NCI-H1417 (cell line): ENCODE measurements around the gene RPS2.
"Not testable (repeated sequence)": the region's sequence is repeated elsewhere in the genome, so short reads cannot be mapped to it uniquely, and the experiment has no call there.

Experiments used
- DNase-seq, 3 experiments: peaks; one replicate each; lab custom pipeline; 2025; lab: John Stamatoyannopoulos, UW

RPS2 gene

DNA sequence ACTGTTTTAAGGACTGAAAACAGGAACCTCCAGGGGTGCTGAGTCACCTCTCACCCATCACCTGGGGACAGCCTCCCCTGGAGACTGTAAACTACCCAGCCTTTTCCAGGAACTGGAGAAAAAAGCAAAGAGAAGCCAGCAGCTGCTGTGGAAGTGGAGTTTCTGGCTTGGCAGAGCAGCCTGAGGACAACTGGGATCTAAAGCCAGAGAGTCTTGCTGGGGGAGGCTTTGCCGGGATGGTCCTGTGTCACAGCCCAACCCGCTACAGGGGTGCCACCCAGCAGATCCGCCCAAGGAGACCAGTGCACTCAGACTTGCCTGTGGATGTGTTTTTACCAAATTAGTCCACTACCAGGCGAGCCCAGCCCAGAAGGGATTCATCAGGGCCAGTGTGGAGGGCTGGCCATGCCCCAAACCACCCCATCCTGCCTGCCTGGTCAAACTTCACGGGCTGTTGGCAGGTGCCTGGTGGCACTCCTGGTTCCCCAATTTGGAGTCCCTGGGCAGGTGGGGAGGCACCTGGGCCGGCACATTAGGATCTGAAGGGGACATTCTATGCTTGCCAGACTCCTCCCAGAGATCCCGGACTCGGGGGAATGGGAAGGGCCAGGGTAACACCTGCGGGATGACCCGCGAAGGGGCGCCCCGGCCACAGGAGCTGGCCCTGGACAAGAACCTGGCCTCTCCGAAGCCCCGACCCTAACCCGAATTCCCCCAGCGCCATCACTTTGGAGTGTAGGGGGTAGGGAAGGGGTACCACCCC, 22.4 kb downstream of the RPS2 start:
- DNase-seq: peak in 2 of 3 experiments; percentile 18 to 23

DNA sequence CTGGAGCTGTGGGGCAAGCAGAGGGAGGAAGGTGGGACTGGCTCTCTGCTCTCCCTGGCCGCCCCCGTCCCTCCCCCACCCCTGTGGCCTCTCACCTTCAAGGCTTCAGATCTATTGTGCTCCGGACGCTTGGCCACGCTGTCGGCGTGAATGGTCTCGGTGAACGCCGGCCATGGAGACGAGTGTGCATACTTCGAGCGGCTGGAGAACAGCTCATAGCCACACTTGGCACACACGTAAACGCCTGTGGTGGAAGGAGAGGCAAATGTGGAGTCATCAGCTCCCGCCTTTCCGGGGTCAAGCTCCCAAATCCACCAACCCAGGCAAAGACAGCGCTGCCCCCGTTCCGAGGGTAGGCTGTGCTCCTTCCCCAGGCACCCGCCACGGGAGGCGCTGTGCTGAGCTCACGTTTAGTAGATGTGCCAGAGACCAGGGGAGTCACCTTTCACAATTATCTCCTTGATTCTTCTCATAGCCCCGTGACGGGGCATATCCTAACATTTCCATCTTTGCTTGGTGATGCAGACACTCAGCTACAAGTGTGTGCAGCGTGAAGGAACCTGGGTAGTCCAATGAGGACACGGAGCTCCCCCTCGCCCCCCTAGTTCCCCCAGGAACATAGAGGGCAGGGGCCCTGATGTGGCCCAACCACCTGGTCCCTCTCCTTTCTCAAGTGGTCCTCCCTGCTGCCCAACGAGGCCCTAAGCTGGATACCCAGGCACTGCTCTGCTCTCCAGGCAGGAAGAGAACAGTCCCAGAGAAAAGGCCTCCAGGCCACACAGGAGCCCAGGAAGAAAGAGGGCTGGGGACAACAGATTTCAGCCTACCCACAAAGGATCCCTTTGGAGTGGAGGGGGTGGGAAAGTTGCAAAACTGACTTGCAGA, 23.2 kb downstream of the RPS2 start:
- no peak for DNase-seq

DNA sequence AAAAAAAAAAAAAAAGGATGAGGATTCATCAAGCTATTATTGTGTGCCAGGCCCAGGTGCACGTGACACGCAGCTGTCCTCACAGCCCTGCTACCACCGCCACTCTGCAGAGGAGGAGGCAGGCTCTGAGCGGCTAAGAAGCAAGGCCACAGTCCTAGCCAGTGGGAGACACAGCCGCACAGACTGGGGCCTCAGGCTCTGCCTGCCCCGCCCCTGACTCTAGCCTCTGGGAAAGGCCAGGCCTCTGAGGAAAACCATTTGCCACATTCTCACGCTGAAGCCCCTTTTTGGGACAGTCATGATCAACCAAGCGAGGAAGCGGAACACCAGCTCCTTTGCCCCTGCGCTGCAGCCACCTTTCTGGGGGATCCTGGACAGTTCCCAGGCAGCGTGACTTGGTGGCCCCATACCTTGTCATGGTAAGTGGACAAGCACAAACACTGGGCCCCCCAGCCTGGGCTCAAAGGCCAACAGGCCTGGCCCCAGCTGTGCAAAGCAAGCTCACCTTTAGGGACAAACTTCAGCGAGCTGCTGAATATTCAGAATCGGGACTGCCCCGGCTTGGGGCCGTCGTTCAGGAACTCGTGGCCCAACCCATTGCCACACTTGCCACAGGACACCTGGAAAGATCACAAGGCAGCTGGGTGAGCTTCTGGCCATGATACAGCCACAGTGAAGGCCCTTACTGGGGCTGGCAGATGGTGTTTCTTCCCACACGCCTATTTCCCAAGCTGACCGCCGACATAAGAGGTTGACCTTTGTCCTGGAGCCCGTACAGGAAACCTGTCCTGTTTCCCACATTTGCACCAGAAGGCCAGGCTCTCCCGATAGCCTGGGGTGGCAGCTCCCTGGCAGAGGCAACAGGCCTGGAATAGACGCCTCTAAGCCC, 24.1 kb downstream of the RPS2 start:
- no peak for DNase-seq

DNA sequence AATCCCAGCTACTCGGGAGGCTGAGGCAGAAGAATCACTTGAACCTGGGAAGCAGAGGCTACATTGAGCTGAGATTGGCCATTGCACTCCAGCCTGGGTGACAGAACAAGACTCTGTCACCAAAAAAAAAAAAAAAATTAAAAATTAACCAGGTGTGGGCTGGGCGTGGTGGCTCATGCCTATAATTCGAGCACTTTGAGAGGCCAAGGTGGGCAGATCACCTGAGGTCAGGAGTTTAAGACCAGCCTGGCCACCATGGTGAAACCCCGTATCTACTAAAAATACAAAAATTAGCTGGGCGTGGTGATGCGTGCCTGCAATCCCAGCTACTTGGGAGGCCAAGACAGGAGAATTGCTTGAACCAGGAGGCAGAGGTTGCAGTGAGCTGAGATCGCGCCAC, 24.8 kb downstream of the RPS2 start:
- DNase-seq: not testable (repeated sequence)

DNA sequence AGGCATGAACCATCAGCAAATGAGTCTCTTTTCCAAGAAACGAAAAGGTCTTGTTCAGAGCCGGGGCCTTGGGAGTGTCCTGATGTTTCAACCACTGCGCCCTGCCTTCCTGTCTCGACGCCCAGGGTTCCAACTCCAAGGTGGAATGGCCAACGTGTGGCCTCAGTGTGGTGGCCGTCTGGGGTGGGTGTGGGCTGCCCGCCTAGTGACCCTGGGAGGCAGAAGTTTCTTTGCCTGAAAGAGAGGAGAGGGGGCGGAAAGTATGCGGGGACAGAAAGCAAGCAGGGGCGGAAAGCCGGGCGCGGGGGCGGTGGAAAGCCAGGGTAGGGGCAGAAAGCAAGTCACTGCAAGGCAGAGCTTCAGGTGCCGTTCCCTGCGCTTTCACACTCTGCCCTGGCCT, 25.7 kb downstream of the RPS2 start:
- DNase-seq: no peak

DNA sequence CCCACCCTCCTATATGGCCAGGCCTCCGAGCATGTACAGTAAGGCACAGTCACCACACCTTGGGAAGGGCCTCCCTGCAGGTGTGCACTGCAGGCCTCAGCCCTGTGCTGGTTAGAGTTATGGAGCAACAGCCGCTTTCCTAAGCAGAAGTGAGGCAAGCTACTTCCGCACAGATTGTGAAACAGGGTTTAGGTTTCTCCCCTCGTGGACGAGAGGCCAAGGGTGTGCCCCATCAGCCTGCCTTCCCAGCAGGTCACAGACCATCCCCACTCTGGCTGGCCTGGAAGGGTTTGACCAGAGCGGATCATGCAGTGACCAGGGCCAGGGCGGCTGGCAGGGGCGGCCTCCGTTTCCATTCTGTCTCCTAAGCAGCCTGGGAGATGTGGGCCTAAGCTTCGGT, 26.3 kb downstream of the RPS2 start:
- no peak for DNase-seq

DNA sequence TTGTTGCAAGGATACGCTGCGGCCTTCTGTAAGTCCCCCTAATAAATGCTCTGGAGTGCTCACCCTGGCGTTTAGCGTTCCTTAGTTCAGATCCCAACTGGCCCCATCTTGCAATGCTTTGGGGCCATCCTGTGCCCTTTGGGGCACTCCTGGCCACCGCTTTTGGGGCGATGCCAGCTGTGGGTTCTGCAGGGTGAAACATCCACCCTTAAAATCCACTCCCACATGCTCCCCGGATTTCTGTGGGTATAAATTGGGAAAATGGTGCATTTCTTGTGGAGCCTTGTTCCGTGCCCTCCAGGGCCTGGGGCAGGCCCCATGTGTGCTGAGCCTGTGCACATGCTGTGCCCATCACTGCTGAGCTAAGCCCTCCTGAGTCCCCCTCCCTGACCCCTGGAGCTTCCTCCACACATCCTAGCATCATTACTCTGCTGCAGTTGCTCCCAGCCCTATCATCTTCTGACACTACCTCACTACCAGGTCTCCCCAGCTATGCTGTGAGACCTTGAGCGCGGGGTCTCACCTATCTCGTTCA, 27.6 kb downstream of the RPS2 start:
- no peak for DNase-seq

DNA sequence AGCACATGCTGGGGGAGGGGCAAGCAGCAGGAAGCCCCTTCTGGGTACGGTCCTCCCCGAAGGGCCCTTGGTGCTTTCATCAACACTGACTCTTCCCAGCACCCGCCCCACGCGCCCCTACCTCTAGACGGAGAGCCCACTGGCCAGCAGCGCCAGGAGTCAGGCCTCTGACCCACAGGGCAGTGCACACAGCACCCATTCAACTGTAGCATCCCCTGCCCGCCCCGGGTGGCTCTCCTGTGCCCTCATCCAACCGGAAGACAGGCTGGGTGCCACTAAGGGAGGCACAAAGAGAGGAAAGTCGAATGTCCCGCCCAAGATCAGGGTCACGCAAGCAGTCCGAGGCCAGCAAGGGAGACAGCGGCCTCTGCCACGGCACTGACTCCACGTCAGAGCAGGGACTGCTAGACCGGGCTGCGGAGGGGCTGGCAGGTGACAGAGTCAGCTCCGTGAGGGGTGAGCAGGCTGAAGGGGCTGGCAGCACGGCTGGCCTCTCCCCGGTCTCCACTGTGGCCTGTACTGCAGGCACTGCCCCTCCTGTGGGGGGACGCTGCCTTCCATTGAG, 31.4 kb downstream of the RPS2 start:
- DNase-seq: no peak

DNA sequence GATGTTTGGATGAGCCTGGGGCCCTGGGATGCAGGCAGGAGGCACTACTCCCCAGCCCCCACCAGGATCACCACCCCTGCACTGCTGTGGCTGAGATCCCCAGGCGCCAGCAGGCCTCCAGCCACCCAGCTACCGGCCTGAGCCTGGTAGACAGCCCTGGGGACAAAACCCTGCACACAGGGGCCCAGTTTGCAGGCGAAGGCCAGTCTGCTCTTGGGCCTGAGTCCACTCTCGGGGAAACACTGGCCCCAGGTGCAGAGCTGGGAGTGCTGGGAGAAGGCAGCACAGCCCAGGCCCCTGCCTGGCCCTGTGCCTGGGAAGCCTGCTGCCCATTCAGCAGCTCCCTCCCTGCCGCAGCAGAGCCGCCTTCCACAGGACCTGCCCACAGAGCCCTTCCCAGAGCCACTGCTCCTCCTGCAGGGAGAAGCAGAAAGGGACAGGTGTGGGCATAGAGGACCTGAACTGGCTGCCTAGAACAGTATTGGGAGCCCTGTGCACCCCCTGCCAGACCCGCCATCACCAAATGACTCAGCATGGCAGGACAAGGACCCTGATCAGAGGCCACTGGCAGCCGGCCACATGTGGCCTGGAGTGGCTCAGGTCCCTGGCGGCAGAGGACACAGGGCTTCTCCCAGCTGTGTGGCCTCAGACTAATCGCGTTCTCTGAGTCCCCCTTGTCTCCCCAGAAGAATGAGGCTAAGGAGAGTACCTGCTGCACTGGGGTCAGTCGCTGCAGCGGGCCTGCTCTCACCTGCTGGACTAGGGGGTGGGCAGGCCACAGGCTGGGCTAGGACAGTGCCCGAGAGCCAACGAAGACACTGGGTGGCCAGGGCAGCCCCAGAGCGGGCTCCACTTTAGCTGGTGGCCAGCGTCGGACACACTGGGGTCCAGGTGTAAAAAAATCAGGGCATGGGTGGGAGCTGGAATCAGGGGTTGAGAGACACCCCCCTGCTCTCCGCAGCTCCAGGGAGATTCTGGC, 32.3 kb downstream of the RPS2 start:
- DNase-seq: peak in 1 of 3 experiments; percentile 29

DNA sequence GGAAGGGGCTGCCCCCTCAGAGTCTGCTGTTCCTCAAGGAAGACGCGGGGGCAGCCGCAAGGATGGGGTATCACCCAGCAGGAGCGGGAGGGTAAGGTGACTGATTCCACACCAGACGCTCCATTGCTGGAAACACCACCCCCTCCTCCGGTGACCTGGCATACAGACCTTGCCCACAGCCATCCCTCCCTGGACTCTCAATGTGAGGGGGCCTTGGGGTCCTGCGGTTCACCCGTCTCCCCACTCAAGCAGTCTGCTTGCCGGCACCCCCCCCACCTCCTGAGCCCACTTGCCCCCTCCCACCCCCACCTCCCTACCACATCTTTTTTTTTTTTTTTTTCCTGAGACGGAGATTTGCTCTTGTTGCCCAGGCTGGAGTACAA, 34.3 kb downstream of the RPS2 start:
- no peak for DNase-seq

DNA sequence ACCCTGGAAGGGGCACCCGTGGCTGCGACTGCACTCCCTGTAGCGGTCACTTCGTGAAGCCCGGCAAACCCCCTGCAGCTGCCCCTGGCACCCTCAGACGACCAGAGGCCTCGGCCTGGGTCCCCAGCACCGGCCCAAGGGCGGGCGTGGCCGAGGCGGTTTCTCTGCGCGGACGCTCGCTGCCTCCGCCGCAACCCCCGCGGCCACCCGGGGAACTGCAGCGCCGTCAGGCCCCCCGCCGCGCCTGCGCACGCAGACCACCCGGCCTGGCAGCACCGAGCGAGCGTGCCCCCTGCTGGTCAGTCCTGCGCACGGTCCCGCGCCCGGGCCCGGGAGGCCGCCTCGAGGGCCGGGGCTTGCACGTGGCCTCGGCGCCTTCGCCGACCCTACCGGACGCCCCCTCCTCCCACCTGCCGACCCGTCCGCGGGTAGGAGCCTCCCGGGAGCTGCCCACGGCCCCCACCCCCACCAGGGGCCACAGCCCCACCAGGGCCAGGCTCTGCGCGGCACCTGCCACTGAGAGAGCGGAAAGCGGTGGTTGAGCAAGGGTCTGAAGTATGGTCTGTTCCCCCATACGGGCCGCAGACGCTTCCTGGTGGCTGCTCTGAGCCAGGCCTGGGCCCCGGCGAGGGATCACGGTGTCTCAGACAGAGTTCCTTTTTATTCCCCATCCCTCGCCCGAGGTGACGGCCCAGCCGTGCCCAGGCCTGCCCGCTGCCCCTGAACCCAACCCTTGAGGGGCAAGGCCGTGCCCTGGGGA, 34.9 kb downstream of the RPS2 start:
- peak; percentile 88 to 97 (median 88) for DNase-seq

DNA sequence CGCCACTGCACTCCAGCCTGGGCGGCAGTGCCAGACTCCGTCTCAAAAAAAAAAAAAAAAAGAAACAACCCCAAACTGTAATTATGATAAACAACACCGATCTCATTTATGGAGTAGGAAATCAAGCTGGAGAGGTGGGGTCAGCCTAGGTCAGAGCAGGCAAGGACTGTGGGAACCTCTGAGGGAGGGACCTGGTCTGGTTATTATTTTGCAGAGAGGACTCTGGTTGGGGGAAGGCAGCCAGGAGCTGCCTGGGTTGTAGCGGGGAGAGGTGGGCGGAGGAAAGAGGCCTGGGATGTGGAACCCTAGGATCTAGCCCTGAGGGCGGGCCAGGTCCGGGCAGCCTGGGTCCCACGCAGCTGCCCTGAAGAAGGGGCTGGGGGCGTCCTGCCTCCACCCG, 35.5 kb downstream of the RPS2 start:
- peak; percentile 39 to 77 (median 65) for DNase-seq

DNA sequence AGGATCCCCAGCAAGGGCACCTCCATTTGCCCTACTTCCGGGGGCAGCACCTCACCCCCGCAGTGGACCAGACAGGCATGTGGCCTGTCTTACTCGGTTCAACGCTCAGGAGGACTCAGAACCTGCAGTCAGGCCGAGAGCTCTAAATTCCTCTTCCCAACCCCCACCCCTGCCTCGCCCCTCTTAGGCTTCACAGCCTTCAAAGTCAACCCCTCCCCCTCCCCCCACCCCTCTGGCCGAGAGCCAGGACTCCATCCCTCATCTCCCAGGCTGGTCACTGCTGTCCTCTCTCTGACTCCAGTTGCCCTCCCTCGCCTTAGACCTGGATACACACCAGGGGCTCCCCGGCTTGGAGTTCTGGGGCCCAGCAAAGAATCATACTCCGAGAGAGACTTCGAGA, 38.4 kb downstream of the RPS2 start:
- no peak for DNase-seq

DNA sequence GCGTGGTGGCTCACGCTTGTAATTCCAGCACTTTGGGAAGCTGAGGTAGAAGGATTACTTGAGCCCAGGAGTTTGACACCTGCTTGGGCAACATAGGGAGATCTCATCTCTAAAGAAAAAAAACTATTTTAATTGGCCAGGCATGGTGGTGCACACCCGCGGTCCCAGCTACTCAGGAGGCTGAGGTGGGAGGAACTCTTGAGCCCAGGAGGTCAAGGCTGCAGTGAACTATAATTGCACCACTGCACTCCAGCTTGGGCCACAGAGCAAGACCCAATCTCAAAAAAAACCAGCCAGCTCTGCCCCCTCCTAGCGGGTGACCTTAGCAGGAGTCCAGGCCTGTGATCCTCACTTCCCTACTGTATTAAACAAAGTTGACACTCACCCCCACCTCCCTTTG, 40.5 kb downstream of the RPS2 start:
- DNase-seq: no peak

DNA sequence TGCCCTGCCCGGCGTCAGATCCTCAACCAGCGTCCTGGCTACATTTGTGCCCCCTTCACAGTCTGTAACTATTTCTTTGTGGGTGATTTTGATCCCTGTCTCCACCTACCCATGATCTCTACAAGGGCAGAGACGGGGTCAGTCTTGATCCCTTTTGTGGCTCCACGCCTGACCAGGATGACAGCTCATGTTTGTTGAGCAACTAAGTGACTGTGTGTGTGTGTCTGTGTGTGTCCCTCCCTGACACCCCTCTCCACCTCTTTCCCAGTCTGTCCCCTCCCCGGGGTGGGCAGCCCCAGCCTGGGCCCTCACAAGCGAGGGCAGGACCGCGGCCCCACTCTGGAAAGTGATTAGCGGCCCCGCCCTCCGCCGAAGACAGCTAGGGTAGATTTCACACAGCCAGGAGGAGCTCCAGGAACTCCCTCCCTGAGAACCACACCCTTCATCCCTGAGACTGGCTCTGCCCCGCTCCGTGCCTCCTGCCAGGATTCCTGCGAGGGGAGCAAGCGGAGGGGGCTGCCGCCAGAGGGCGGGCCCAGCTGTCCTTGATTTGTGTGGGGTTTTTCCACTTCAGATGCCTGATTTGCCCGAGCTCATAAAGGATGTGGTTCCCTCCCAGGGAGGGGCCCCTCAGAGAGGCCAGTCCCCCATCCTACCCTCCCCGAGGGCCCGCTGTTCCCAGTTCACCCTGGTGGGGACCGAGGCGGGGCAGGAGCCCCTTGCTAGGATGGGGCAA, 41.2 kb downstream of the RPS2 start:
- peak in 1 of 3 experiments; percentile 64 for DNase-seq

DNA sequence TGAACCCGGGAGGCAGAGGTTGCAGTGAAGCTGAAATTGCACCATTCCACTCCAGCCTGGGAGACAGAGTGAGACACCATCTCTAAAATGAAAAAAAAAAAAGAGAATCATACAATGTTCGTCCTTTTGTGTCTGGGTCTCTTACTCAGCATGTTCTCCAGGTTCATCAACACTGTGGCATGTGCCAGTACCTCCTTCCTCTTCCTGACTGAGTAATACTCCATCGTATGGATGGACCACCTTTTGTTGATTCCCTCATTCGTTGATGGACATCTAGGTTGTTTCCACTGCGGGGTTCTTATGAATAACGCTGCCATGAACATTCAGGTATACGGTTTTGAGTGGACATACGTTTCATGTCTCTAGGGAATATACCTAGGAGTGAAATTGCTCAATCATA, 42.3 kb downstream of the RPS2 start:
- no peak for DNase-seq

DNA sequence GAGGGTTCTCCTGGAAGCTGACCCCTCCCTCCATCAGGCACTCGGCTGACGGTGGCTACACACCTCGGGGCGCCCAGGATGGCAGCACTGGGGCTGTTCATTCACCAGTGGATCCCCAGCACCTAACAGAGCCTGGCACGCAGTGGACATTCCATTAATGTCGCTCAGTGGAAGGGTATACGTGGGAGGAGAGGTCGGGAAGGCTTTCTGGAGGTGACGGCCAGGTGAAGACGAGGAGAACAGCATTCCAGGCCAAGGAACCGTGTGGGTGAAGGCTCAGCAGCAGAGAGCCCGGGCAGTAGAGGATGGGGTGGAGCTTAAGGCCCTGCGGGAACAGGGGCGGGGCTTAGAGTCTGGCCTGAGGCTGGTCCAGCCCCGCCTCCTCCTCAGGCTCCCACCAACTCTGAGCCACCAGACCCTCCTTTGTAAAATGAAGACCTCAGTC, 43.9 kb downstream of the RPS2 start:
- DNase-seq: peak; percentile 19 to 77 (median 43)

DNA sequence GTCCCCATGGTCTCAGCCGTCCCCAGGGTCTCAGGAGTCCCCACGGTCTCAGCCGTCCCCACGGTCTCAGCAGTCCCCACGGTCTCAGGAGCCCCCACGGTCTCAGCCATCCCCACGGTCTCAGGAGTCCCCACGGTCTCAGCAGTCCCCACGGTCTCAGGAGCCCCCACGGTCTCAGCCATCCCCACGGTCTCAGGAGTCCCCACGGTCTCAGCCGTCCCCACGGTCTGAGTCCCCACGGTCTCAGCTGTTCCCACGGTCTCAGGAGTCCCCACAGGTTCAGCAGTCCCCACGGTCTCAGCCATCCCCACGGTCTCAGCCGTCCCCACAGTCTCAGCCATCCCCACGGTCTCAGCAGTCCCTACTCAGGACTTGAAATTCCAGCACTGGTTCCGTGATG, 44.5 kb downstream of the RPS2 start:
- DNase-seq: not testable (repeated sequence)
